Measurements from ENCODE around the gene SDCCAG8.

SDCCAG8 gene

DNA sequence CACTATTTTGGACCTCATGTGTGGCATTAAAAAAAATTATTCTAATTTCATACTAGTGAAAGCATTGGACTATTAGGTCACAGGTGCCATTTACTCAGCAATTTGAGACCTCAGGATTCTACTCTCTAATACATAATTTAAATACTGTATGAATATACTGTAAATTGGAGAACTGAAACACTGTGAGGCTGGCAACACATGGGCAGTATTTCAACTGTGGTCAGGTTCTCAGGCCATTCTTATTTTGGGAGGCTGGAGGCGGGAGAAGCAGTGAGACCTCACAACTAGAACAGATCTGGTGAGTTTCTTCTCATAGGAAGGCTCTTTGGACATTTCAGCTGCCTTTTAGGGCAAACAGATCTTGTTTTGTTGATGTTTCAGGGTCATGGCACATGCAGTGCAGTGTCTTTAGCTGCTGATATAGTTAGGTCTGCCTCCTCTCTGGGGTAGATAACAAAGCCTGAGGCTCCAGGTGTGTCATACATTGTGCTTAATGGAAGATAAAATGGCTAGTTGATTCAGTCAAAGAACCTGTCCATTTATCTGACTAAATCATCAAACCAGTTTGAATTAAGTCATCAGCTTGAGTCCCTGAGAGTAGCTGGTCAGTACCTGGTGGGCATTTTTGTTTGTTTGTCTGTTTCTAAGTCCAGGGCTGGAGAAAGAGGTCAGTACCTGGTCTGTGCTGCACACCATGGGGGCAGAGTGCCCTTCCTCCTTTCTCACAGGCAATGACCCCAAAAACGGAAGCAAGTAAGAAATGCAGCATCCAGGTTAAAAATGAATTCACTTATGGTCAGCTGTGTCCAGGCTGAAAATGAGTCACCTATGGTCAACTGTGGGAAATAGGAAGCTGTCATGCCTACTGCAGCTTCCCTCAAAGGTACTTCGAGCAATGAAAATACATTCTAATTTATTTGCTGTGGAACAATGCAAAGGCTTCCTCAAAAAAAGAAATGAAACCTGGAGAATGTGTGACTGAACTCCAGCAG is 216.2 kb downstream of the SDCCAG8 start:
- H3K4me2 ChIP-seq (ENCODE audit: low read length) = peak overlapping the region; percentile 36
- H3K27me3 ChIP-seq (ENCODE audit: low read depth, low read length) = no peaks in the 10 kb centered on the region
- no peaks in the 10 kb centered on the region for H3K9me3 ChIP-seq (ENCODE audit: insufficient read depth, low read length)
- H3K36me3 ChIP-seq (replicated peaks; ENCODE audit: low read depth, low read length) = no peaks in the 10 kb centered on the region
- H3K79me2 ChIP-seq (ENCODE audit: low read length) = no peaks in the 10 kb centered on the region
- H3K27ac ChIP-seq (ENCODE audit: low read length) = no peak overlapping the region
- H3K9ac ChIP-seq (ENCODE audit: low read length) = no peak overlapping the region
- peaks cover 28% of the 10 kb centered on the region for H3K4me1 ChIP-seq (ENCODE audit: low read length)
- H2AFZ ChIP-seq (ENCODE audit: low read depth, low read length) = no peak overlapping the region
- H4K20me1 ChIP-seq (ENCODE audit: insufficient read depth, low read length) = no peaks in the 10 kb centered on the region
- no peak overlapping the region for H3K4me3 ChIP-seq (ENCODE audit: low read length)
- TF ChIP-seq CTCF (IDR thresholded peaks at IDR 0.05; ENCODE audit: low read depth, low read length) = no peak
- no peak for TF ChIP-seq EZH2phosphoT487 (IDR thresholded peaks at IDR 0.05; ENCODE audit: low read depth)

DNA sequence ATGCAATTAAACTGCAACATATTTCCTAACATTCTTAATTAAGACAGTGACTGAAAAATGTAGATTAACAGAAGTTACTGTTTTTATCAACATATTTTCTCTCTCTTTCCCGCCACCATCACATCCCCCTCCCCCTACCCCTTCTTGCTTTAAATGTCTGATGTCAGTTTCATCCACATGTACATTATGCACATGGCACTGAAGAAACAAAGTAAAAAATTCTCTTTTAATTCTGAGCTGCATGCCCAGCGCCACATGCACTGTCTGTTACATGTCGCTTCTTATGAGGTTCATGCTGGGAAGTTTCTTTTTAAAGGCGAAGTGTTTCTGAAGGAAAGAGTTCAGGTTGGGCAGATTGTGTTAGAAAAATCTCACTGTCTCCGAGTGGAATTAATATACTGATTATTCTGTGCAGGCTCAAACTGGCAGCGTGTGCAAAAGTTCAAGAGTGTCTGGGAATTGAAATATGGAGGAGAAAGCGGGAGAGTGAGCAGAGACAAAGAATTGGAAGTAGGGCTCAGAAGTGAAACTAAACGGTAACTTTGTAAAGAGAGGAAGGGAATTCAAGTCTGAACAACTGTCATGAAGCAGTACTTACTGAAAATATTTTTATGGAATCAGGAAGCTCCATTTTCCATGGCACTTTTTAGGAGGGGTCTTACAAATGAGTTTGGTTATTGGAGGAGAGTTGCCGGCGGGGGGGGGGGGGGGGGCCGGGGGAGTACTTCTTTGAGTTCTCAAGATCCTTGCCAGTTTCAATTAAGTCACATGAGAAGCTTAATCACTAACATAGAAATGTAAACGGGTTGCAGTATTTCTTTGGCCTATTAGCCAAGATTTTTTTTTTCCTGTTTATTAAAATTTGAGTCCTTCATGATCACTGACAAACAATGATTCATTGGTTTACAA is 217.6 kb downstream of the SDCCAG8 start:
- Histone ChIP-seq H3K4me2 (ENCODE audit: low read length) (peak overlapping the region; percentile 80), H3K27me3 (ENCODE audit: low read depth, low read length) (no peaks in the 10 kb centered on the region), H3K4me1 (ENCODE audit: low read length) (peaks cover 28% of the 10 kb centered on the region), H2AFZ (ENCODE audit: low read depth, low read length) (0 out of 2 replicates have a peak overlapping the region, but pooled peaks have one; percentile 0), H3K27ac (ENCODE audit: low read length) (no peak overlapping the region), H3K4me3 (ENCODE audit: low read length) (peak overlapping the region; percentile 70), H3K79me2 (ENCODE audit: low read length) (no peaks in the 10 kb centered on the region), H3K9me3 (ENCODE audit: insufficient read depth, low read length) (no peaks in the 10 kb centered on the region), H3K9ac (ENCODE audit: low read length) (peak overlapping the region; percentile 29), H4K20me1 (ENCODE audit: insufficient read depth, low read length) (no peaks in the 10 kb centered on the region), H3K36me3 (replicated peaks; ENCODE audit: low read depth, low read length) (no peaks in the 10 kb centered on the region)
- no peak for TF ChIP-seq CTCF (IDR thresholded peaks at IDR 0.05; ENCODE audit: low read depth, low read length)
- no peak for TF ChIP-seq EZH2phosphoT487 (IDR thresholded peaks at IDR 0.05; ENCODE audit: low read depth)

DNA sequence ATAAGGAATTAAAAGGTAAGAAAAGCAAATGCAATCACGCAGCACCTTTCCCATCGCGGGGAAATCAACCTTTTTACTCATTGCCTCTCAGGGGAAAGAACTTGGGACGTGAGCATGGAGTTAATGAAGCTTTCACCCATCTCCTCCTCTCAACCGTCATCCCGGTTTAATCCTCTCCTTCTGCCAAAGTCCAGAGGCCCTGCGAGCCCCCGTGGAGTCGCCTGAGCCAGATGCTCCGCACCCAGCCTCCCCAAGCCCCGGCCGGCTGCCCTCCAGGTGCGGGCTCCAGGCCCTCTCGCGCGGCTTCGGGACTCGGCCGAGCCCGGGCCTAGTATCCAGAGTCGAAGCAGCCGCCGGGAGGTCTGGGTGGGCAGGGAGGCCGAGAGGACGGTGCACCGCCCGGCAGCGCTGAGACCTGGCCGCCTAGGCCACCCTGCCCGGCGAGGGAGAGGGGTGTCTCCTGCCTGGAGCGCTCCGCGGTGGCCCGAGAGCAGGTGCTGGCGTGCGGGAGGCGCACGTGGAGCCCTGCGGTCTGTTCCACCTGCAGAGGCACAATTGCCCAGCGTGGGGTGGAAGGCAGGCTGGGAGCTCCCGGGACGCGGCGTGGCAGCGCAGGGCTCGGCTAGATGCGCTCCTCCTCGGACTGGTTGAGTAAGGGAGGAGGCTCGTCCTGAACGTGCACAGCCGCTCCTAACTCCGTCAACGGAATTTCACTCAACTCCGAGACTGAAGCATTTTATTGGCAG is 218.5 kb downstream of the SDCCAG8 start:
- no peak overlapping the region for H3K9ac ChIP-seq (ENCODE audit: low read length)
- H3K4me2 ChIP-seq (ENCODE audit: low read length) = peak overlapping the region; percentile 80
- TF ChIP-seq CTCF (IDR thresholded peaks at IDR 0.05; ENCODE audit: low read depth, low read length) = no peak
- TF ChIP-seq EZH2phosphoT487 (IDR thresholded peaks at IDR 0.05; ENCODE audit: low read depth) = no peak

More for the DNA sequence above, 218.5 kb downstream of the SDCCAG8 start:
- peaks cover 28% of the 10 kb centered on the region for H3K4me1 ChIP-seq (ENCODE audit: low read length)
- H2AFZ ChIP-seq (ENCODE audit: low read depth, low read length) = no peak overlapping the region
- no peaks in the 10 kb centered on the region for H3K36me3 ChIP-seq (replicated peaks; ENCODE audit: low read depth, low read length)
- no peaks in the 10 kb centered on the region for H3K9me3 ChIP-seq (ENCODE audit: insufficient read depth, low read length)
- H3K4me3 ChIP-seq (ENCODE audit: low read length) = no peak overlapping the region
- no peaks in the 10 kb centered on the region for H4K20me1 ChIP-seq (ENCODE audit: insufficient read depth, low read length)
- no peak overlapping the region for H3K27ac ChIP-seq (ENCODE audit: low read length)
- H3K27me3 ChIP-seq (ENCODE audit: low read depth, low read length) = no peaks in the 10 kb centered on the region
- H3K79me2 ChIP-seq (ENCODE audit: low read length) = no peaks in the 10 kb centered on the region
